ENCODE results near the gene SLIT1.

The SLIT1 gene

DNA sequence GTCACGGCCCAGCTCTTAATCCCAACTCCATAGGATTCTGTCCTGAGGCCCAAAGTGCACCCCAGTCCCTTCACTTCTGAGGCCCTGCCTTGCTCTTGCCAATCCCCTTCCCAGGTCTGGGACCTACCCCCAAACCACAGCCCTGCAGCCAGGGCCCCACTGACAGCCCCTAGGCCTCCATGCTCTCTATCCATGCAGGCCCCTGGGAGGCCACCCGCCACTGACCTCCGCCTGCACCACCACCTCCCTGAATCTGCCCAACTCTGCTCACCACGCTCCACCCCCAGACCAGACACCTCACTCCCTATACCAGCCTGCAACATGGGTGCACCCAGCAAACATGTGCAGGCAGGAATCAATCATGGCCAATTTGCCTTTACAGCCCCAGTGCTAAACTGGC, 10.2 kb downstream of the SLIT1 start:
- DNase-seq (ENCODE audit: extremely low spot score, insufficient read length, low read depth): no peak
- FAIRE-seq: no peak

DNA sequence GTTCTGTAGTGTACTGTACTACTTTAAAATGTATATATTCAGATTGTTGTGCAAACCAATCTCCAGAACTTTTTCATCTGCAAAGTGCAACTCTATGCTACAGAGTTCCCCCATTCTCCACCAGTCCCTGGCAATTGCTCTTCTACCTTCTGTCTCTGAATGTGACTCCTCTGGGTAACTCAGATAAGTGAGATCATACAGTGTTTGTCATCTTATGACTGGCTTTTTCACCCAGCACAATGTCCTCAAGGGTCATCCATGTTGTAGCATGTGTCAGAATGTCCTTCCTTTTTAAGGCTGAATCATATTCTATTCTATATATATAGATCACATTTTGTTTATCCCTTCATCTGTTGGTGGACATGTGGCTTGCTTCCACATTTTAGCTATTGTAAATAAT, 10.8 kb downstream of the SLIT1 start:
- FAIRE-seq (no peak), DNase-seq (ENCODE audit: extremely low spot score, insufficient read length, low read depth) (no peak)

DNA sequence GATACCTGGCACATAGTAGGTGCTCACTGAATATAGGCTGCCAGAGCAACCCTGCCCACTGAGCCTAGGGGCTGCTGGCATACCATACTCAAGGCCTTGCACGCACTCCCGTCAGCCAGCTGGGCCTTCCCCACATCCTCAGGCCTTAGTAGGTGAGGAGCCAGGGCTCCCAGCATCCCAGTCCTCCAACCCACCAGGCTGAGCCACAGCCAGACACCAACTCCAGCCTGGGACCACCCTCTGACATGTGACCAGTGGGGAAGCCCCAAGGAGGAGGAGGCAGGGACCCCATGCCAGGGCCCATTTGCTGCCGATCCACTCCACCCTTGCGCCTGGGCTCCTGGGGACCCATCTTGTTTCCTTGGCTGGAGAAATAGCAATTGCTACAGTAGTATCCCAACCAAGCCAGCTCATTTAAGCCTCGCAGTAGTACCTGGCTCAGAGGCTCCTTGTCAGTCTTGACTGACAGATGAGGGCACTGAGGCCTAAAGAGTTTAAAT, 11.4 kb downstream of the SLIT1 start:
- FAIRE-seq: no peak
- DNase-seq (ENCODE audit: extremely low spot score, insufficient read length, low read depth): no peak

GRCh38 chr10:97173036-97173435, 12.7 kb downstream of the SLIT1 start:
- no peak for DNase-seq (ENCODE audit: extremely low spot score, insufficient read length, low read depth)
- FAIRE-seq: no peak

- no peak for FAIRE-seq
- DNase-seq (ENCODE audit: extremely low spot score, insufficient read length, low read depth): no peak
Observed at GRCh38 chr10:97171001-97171400, 14.8 kb downstream of the SLIT1 start.

GRCh38 chr10:97169911-97170693, 15.7 kb downstream of the SLIT1 start:
- DNase-seq (ENCODE audit: extremely low spot score, insufficient read length, low read depth) (no peak), FAIRE-seq (no peak)

DNA sequence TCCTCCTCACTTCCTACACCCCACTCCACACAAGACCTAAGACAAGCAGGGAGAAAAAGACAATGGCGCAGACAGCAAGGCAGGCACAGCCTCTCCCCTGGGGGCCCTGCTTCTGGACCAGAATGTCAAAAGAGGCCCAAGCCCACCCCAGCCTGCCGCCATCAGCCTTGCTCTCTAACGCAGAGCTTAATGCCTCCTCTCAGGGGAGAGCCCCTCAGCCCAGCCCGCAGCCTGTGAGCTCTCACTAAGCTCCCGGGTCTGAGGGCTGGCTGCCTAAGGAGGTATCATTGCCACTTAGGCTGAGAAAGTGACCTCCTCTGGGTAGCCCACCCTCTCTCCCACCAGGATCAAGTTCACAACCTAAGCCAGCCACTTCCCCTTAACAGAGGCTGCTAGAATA, 16.7 kb downstream of the SLIT1 start:
- DNase-seq (ENCODE audit: extremely low spot score, insufficient read length, low read depth): no peak
- no peak for FAIRE-seq

DNA sequence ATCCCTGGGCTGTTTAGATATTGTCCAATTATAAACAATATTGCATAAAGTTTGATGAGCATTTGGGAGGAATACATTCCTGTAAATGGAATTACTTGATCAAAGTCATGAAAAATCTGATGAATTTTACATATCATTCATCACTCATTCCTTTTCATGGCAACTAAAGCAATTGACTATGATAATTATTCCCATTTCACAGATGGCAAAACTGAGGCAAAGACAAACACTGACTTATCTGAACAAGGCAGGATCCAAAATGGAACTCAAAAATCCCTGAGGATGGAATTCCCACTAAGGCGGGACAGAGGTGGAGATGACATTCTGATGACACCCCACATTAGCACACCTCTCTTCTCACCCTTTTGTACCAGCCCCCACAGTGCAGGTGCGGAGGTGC, 17.1 kb downstream of the SLIT1 start:
- DNase-seq (ENCODE audit: extremely low spot score, insufficient read length, low read depth): no peak
- FAIRE-seq: no peak

DNA sequence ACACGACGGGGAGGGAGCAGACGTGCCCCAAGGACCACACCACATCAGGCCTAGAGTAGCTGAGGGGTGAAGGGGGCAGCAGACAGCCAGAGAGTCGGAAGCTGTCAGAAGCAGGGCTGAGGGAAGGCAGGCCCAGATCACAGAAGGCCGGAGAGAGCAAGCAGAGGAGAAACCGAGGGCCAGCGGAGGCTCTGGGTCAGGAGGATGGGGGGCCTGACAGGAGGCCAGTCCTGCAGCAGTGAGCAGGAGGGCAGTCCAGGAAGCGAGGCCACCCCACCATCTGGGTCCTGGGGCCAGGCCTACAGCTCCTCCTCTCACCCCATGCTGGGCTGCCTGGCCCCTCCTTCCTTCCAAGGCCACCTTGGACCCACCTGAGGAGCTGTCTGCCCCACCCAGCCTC, 20.3 kb downstream of the SLIT1 start:
- DNase-seq (ENCODE audit: extremely low spot score, insufficient read length, low read depth): no peak
- no peak for FAIRE-seq

DNA sequence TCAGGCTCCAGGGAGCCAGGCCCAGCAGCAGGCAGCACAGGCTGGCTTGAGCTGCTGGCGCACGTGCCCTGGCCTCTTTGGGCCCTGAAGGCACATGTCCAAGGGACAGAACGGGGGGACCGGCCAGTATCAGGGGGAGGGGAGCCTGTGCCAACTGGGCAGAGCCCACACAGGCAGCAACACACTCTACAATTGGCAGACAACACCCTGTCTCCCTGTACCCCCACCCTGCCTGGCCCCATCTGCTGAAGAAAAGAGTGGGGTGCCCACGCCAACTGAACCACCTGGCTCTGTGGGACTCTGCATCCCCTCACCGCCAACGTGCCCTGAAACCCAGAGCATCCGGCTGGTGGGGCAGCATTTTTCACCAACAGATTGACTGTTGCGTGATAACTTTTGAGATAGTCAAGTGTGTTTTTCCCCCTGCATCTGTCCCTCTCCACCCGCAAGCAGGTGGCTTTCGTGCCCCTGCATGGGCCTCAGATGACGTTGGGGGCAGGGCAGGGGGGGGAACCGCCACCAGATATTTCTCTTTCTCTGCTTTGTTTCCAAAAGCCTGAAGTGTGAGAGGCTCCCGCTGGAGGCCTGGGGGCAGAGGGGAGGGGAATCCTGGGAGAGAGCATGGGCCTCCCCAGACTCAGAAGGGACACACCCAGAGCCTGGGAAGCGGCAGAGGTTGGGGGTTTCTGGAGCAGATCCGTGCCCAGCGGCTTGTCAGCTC, 21.8 kb downstream of the SLIT1 start:
- FAIRE-seq (no peak), DNase-seq (ENCODE audit: extremely low spot score, insufficient read length, low read depth) (no peak)

GRCh38 chr10:97163181-97163580, 22.6 kb downstream of the SLIT1 start:
- DNase-seq (ENCODE audit: extremely low spot score, insufficient read length, low read depth) (no peak), FAIRE-seq (no peak)

- FAIRE-seq: no peak
- no peak for DNase-seq (ENCODE audit: extremely low spot score, insufficient read length, low read depth)
Observed at GRCh38 chr10:97159646-97160305, 26.0 kb downstream of the SLIT1 start.

- DNase-seq (ENCODE audit: extremely low spot score, insufficient read length, low read depth) (peak; percentile 32), FAIRE-seq (peak; percentile 91)
Observed at GRCh38 chr10:97157578-97158095, 28.1 kb downstream of the SLIT1 start.

DNA sequence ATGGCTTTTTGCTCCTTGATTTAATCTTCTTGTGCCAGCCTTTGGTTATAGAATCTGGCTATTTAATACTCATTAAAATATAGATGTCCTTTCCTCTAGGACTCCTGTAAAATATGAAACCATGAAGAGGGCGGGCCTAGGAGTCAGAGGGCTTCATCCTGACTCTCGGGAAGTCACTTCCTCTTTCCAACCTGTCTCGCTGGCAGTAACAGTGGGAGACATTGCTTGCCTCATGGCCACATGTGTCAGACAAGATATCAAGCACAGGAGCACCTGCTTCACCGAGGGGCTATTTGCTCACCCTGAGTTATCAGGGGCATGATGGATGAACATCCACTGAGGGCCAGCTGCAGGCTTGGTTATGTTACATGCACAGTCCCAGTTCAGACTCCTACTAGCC, 31.0 kb downstream of the SLIT1 start:
- FAIRE-seq (no peak), DNase-seq (ENCODE audit: extremely low spot score, insufficient read length, low read depth) (no peak)

DNA sequence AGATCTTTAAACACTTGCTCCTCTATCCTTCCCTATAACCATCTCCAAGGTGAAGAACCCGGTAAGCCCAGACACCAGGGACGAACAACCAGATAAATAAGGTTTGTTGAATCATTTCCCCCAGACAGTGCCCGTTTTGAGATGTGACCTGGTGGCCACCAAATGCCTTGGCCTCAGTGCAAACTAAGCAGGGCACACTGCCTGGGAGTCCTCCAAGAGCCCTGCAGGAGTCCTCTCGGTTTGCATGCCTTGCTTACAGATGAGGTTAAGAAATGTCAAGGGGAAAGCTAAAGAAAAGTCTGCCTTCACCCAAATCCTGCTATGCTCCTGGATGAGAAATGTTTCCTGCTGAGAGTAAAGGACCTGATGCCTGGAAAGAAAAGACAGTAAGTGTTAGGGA, 31.6 kb downstream of the SLIT1 start:
- FAIRE-seq (no peak), DNase-seq (ENCODE audit: extremely low spot score, insufficient read length, low read depth) (no peak)

DNA sequence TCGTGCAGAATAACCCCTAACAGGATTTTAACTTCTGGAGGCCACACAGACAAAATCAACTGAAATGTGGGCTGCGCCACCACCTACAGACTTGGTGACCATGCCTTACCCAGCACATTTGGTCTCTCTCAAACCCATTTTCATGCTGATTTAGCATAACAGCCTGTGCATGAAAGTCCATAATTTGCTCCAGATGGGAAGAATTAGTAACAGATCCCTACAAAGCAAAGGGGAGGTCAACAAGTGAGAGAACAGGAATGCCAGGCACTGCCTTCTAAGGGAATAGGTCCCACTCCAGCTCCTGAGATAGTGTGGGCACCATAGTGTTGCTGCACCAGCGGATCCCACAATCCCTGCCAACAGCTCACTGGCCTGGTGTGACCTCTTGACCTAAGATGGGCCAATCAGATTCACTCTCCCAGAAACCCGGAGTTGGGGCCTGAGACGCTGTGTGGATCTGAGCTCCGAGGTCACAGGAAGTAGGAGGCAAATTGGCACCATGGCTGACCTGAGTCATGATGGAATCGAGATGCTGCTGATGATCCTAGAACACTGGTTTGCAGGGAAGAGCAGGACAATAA, 32.4 kb downstream of the SLIT1 start:
- FAIRE-seq (no peak), DNase-seq (ENCODE audit: extremely low spot score, insufficient read length, low read depth) (no peak)

GRCh38 chr10:97151307-97151914, 34.3 kb downstream of the SLIT1 start:
- FAIRE-seq (no peak), DNase-seq (ENCODE audit: extremely low spot score, insufficient read length, low read depth) (no peak)

GRCh38 chr10:97150616-97151015, 35.1 kb downstream of the SLIT1 start:
- FAIRE-seq: no peak
- DNase-seq (ENCODE audit: extremely low spot score, insufficient read length, low read depth): no peak

GRCh38 chr10:97150013-97150595, 35.7 kb downstream of the SLIT1 start:
- FAIRE-seq (no peak), DNase-seq (ENCODE audit: extremely low spot score, insufficient read length, low read depth) (no peak)

DNA sequence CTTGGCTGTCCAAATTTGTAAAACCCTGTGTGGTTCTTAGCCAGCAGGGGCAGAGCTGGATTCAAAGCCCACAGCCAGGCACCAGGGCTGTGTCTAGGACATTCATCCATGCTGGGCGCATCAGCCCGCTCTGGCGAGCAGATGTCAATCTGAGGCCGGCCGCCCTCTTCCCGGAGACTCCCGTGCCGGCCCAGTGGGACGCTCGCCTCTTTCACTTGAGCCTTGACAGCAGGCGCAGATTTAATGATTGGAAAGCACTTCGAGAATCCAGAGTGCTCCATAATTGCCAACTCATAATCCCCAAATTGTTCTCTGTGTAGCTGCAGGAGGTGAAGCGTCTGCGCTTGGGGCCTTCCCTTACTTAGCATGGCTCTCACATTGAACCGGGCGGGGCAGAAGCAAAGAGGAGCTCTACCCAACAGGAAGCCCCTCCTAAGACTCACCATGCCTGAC, 36.7 kb downstream of the SLIT1 start:
- FAIRE-seq (no peak), DNase-seq (ENCODE audit: extremely low spot score, insufficient read length, low read depth) (no peak)

All from GM18507 (cell line).